ENCODE data around the gene OMA1. TPM values are rescaled to one million over a fixed set of nuclear protein-coding genes. Genes with fewer than 3 reads are reported as not detected.

Gene OMA1
- total and polyA plus RNA-seq, 7 experiments from 2014 or later = 22.7 to 72.5 (median 46.5) TPM

GRCh38 chr1:58465825-58466629 lies 80.5 kb downstream of the OMA1 start:
- no peak overlapping the region for H3K27ac Mint-ChIP-seq
- POLR2A ChIA-PET = no interaction called here
- intact Hi-C loops (cut with micrococcal nuclease) = no loop called here

GRCh38 chr1:58465176-58465575 lies 81.3 kb downstream of the OMA1 start:
- Histone ChIP-seq H3K4me3 (ENCODE audit: low read length) (no peak overlapping the region), H3K9me3 (ENCODE audit: control insufficient read depth in 2 of 3, low read length in 3 of 3) (no peaks in the 10 kb centered on the region), H3K27ac (ENCODE audit: low read depth, low read length) (no peak overlapping the region), H3K36me3 (ENCODE audit: control insufficient read depth in 2 of 3, insufficient read depth in 3 of 3, low read length in 3 of 3) (peaks cover 0 to 5% (median 0%) of the 10 kb centered on the region in 3 experiments), H3K27me3 (ENCODE audit: control insufficient read depth in 2 of 2, insufficient read depth in 2 of 2, low read length in 2 of 2) (no peaks in the 10 kb centered on the region), H3K4me1 (ENCODE audit: control insufficient read depth in 2 of 2, insufficient read depth in 2 of 2, low read length in 2 of 2) (no peaks in the 10 kb centered on the region)
- DNase-seq = no peak
- H3K4me1 Mint-ChIP-seq = no peaks in the 10 kb centered on the region
- H3K36me3 Mint-ChIP-seq = peaks cover 0 to 58% (median 13%) of the 10 kb centered on the region in 5 donors
- H3K27ac Mint-ChIP-seq = no peak overlapping the region
- intact Hi-C loops (cut with micrococcal nuclease) = no loop called here
- CTCF ChIA-PET = interaction anchor here (0.6 kb wide), 1 partner anchor 20 kb away, joined by 4 read pairs; no protein-coding TSS in a partner anchor
- H3K27me3 Mint-ChIP-seq = no peaks in the 10 kb centered on the region
- POLR2A ChIA-PET = no interaction called here
- ATAC-seq = no peak
- peaks cover 0 to 3% (median 0%) of the 10 kb centered on the region in 11 donors for H3K9me3 Mint-ChIP-seq
- no peak overlapping the region for H3K4me3 Mint-ChIP-seq

More at GRCh38 chr1:58465825-58466629, 80.5 kb downstream of the OMA1 start:
- Histone ChIP-seq H3K27ac (ENCODE audit: low read depth, low read length) (no peak overlapping the region), H3K27me3 (ENCODE audit: control insufficient read depth in 2 of 2, insufficient read depth in 2 of 2, low read length in 2 of 2) (no peaks in the 10 kb centered on the region), H3K36me3 (ENCODE audit: control insufficient read depth in 2 of 3, insufficient read depth in 3 of 3, low read length in 3 of 3) (peaks cover 0 to 5% (median 0%) of the 10 kb centered on the region in 3 experiments), H3K4me1 (ENCODE audit: control insufficient read depth in 2 of 2, insufficient read depth in 2 of 2, low read length in 2 of 2) (no peaks in the 10 kb centered on the region), H3K4me3 (ENCODE audit: low read length) (no peak overlapping the region), H3K9me3 (ENCODE audit: control insufficient read depth in 2 of 3, low read length in 3 of 3) (no peaks in the 10 kb centered on the region)
- CTCF ChIA-PET = no interaction called here
- no peak for DNase-seq
- Mint-ChIP-seq H3K27me3 (no peaks in the 10 kb centered on the region), H3K36me3 (peaks cover 0 to 62% (median 13%) of the 10 kb centered on the region in 5 donors), H3K4me1 (no peaks in the 10 kb centered on the region), H3K9me3 (peaks cover 0 to 3% (median 0%) of the 10 kb centered on the region in 11 donors), H3K4me3 (no peak overlapping the region)
- no peak for ATAC-seq

- Mint-ChIP-seq H3K36me3 (peaks cover 0 to 64% (median 14%) of the 10 kb centered on the region in 5 donors), H3K9me3 (peaks cover 0 to 1% (median 0%) of the 10 kb centered on the region in 11 donors), H3K27me3 (peaks cover 0 to 5% (median 0%) of the 10 kb centered on the region in 5 donors), H3K4me1 (no peaks in the 10 kb centered on the region), H3K4me3 (no peak overlapping the region), H3K27ac (no peak overlapping the region)
- no peaks in the 10 kb centered on the region for H3K36me3 ChIP-seq (ENCODE audit: control insufficient read depth in 2 of 3, insufficient read depth in 3 of 3, low read length in 3 of 3)
- CTCF ChIA-PET = no interaction called here
- H3K27ac ChIP-seq (ENCODE audit: low read depth, low read length) = no peak overlapping the region
- intact Hi-C loops (cut with micrococcal nuclease) = no loop called here
- H3K4me1 ChIP-seq (ENCODE audit: control insufficient read depth in 2 of 2, insufficient read depth in 2 of 2, low read length in 2 of 2) = no peaks in the 10 kb centered on the region
- POLR2A ChIA-PET = no interaction called here
- no peaks in the 10 kb centered on the region for H3K27me3 ChIP-seq (ENCODE audit: control insufficient read depth in 2 of 2, insufficient read depth in 2 of 2, low read length in 2 of 2)
- ATAC-seq = no peak
- H3K9me3 ChIP-seq (ENCODE audit: control insufficient read depth in 2 of 3, low read length in 3 of 3) = no peaks in the 10 kb centered on the region
- DNase-seq = no peak
- no peak overlapping the region for H3K4me3 ChIP-seq (ENCODE audit: low read length)
Measured at GRCh38 chr1:58460469-58460868, 86.1 kb downstream of the OMA1 start.

GRCh38 chr1:58459911-58460310 lies 86.6 kb downstream of the OMA1 start:
- H3K4me1 Mint-ChIP-seq = no peaks in the 10 kb centered on the region
- DNase-seq (no peak), ATAC-seq (no peak)
- H3K4me3 ChIP-seq (ENCODE audit: low read length) = no peak overlapping the region
- no peak overlapping the region for H3K4me3 Mint-ChIP-seq
- H3K27ac Mint-ChIP-seq = no peak overlapping the region
- no peaks in the 10 kb centered on the region for H3K4me1 ChIP-seq (ENCODE audit: control insufficient read depth in 2 of 2, insufficient read depth in 2 of 2, low read length in 2 of 2)
- no peaks in the 10 kb centered on the region for H3K36me3 ChIP-seq (ENCODE audit: control insufficient read depth in 2 of 3, insufficient read depth in 3 of 3, low read length in 3 of 3)
- ChIA-PET POLR2A (no interaction called here), CTCF (no interaction called here)
- peaks cover 0 to 5% (median 0%) of the 10 kb centered on the region in 5 donors for H3K27me3 Mint-ChIP-seq
- H3K9me3 ChIP-seq (ENCODE audit: control insufficient read depth in 2 of 3, low read length in 3 of 3) = no peaks in the 10 kb centered on the region
- no peaks in the 10 kb centered on the region for H3K27me3 ChIP-seq (ENCODE audit: control insufficient read depth in 2 of 2, insufficient read depth in 2 of 2, low read length in 2 of 2)
- intact Hi-C loops (cut with micrococcal nuclease) = no loop called here
- H3K27ac ChIP-seq (ENCODE audit: low read depth, low read length) = no peak overlapping the region
- H3K36me3 Mint-ChIP-seq = peaks cover 0 to 68% (median 11%) of the 10 kb centered on the region in 5 donors
- peaks cover 0 to 1% (median 0%) of the 10 kb centered on the region in 11 donors for H3K9me3 Mint-ChIP-seq

- H3K4me3 ChIP-seq (ENCODE audit: low read length) = no peak overlapping the region
- H3K4me1 Mint-ChIP-seq = no peaks in the 10 kb centered on the region
- peaks cover 0 to 65% (median 11%) of the 10 kb centered on the region in 5 donors for H3K36me3 Mint-ChIP-seq
- no peaks in the 10 kb centered on the region for H3K9me3 ChIP-seq (ENCODE audit: control insufficient read depth in 2 of 3, low read length in 3 of 3)
- H3K27ac ChIP-seq (ENCODE audit: low read depth, low read length) = no peak overlapping the region
- H3K4me3 Mint-ChIP-seq = no peak overlapping the region
- H3K27ac Mint-ChIP-seq = no peak overlapping the region
- H3K9me3 Mint-ChIP-seq = peaks cover 0 to 1% (median 0%) of the 10 kb centered on the region in 11 donors
- intact Hi-C loops (cut with micrococcal nuclease) = no loop called here
- no peak for DNase-seq
- no peak for ATAC-seq
- no peaks in the 10 kb centered on the region for H3K27me3 ChIP-seq (ENCODE audit: control insufficient read depth in 2 of 2, insufficient read depth in 2 of 2, low read length in 2 of 2)
- ChIA-PET CTCF (no interaction called here), POLR2A (no interaction called here)
- H3K36me3 ChIP-seq (ENCODE audit: control insufficient read depth in 2 of 3, insufficient read depth in 3 of 3, low read length in 3 of 3) = no peaks in the 10 kb centered on the region
- H3K4me1 ChIP-seq (ENCODE audit: control insufficient read depth in 2 of 2, insufficient read depth in 2 of 2, low read length in 2 of 2) = no peaks in the 10 kb centered on the region
- H3K27me3 Mint-ChIP-seq = peaks cover 0 to 7% (median 0%) of the 10 kb centered on the region in 5 donors
Measured at GRCh38 chr1:58457023-58457635, 89.4 kb downstream of the OMA1 start.

GRCh38 chr1:58456470-58456869 lies 90.1 kb downstream of the OMA1 start:
- Mint-ChIP-seq H3K27ac (no peak overlapping the region), H3K4me1 (no peaks in the 10 kb centered on the region), H3K9me3 (peaks cover 0 to 1% (median 0%) of the 10 kb centered on the region in 11 donors), H3K27me3 (peaks cover 0 to 7% (median 0%) of the 10 kb centered on the region in 5 donors), H3K36me3 (peaks cover 0 to 64% (median 13%) of the 10 kb centered on the region in 5 donors), H3K4me3 (no peak overlapping the region)
- DNase-seq = no peak
- Histone ChIP-seq H3K36me3 (ENCODE audit: control insufficient read depth in 2 of 3, insufficient read depth in 3 of 3, low read length in 3 of 3) (no peaks in the 10 kb centered on the region), H3K9me3 (ENCODE audit: control insufficient read depth in 2 of 3, low read length in 3 of 3) (no peaks in the 10 kb centered on the region), H3K27me3 (ENCODE audit: control insufficient read depth in 2 of 2, insufficient read depth in 2 of 2, low read length in 2 of 2) (no peaks in the 10 kb centered on the region), H3K4me3 (ENCODE audit: low read length) (no peak overlapping the region), H3K4me1 (ENCODE audit: control insufficient read depth in 2 of 2, insufficient read depth in 2 of 2, low read length in 2 of 2) (no peaks in the 10 kb centered on the region), H3K27ac (ENCODE audit: low read depth, low read length) (no peak overlapping the region)
- ChIA-PET CTCF (no interaction called here), POLR2A (no interaction called here)
- intact Hi-C loops (cut with micrococcal nuclease) = no loop called here
- ATAC-seq = no peak

All from naive thymus-derived CD4-positive, alpha-beta T cell (primary cell).